ENCODE data around the gene MAP4K1.
"Not testable (repeated sequence)": the region's sequence is repeated elsewhere in the genome, so short reads cannot be mapped to it uniquely, and the experiment has no call there.

MAP4K1 gene

GRCh38 chr19:38650911-38651584, 33.3 kb upstream of the MAP4K1 start:
- DNase-seq: peak; percentile 38

- DNase-seq: no peak
Observed at GRCh38 chr19:38650172-38650775, 32.5 kb upstream of the MAP4K1 start.

- DNase-seq: peak; percentile 82
Observed at GRCh38 chr19:38649305-38650171, 31.8 kb upstream of the MAP4K1 start.

- no peak for DNase-seq
Observed at GRCh38 chr19:38648769-38649304, 31.1 kb upstream of the MAP4K1 start.

- DNase-seq: no peak
Observed at GRCh38 chr19:38647966-38648768, 30.4 kb upstream of the MAP4K1 start.

GRCh38 chr19:38647368-38647965, 29.7 kb upstream of the MAP4K1 start, which contains the start of gene ACTN4:
ACTN4 (plus strand) TSS chr19:38647649; CDS start chr19:38647746, 97 bp downstream.
- peak; percentile 88 for DNase-seq

GRCh38 chr19:38644719-38645118, 27.0 kb upstream of the MAP4K1 start:
- no peak for DNase-seq

- no peak for DNase-seq
Observed at GRCh38 chr19:38642176-38642575, 24.4 kb upstream of the MAP4K1 start.

- no peak for DNase-seq
Observed at GRCh38 chr19:38640368-38640767, 22.6 kb upstream of the MAP4K1 start.

- DNase-seq: no peak
Observed at GRCh38 chr19:38639679-38640078, 21.9 kb upstream of the MAP4K1 start.

- no peak for DNase-seq
Observed at GRCh38 chr19:38638461-38638860, 20.7 kb upstream of the MAP4K1 start.

GRCh38 chr19:38635483-38636399, 18.0 kb upstream of the MAP4K1 start:
- DNase-seq: no peak

- DNase-seq: peak; percentile 37
Observed at GRCh38 chr19:38634757-38635482, 17.2 kb upstream of the MAP4K1 start.

GRCh38 chr19:38632476-38633213, 14.9 kb upstream of the MAP4K1 start:
- no peak for DNase-seq

- not testable (repeated sequence) for DNase-seq
Observed at GRCh38 chr19:38631811-38632475, 14.2 kb upstream of the MAP4K1 start.

- not testable (repeated sequence) for DNase-seq
Observed at GRCh38 chr19:38631301-38631700, 13.5 kb upstream of the MAP4K1 start.

GRCh38 chr19:38629568-38629967, 11.8 kb upstream of the MAP4K1 start:
- DNase-seq: no peak

- DNase-seq: no peak
Observed at GRCh38 chr19:38626401-38626800, 8.6 kb upstream of the MAP4K1 start.

GRCh38 chr19:38624822-38625221, 7.1 kb upstream of the MAP4K1 start:
- DNase-seq: no peak
